Testis (tissue), 3 donors: ENCODE data around the gene NELL1. TPM values are rescaled to one million over a fixed set of nuclear protein-coding genes. Genes with fewer than 3 reads are reported as not detected.

ENCODE experiments used
- DNase-seq: peaks from one replicate; pipeline ENCODE4 v3.0.0-alpha.2; 2019
- H3K27ac ChIP-seq, 2 donors: fragments of 200-600 bp; sonication (generic); one replicate each; pipeline ENCODE4 v1.5.1; 2019
- H3K27me3 ChIP-seq: fragments of 200-600 bp; sonication (generic); one replicate; pipeline ENCODE4 v1.5.1; 2019
- H3K36me3 ChIP-seq: fragments of 200-600 bp; sonication (generic); one replicate; pipeline ENCODE4 v1.5.1; 2017; ENCODE audit warnings: low read depth; ENCODE audit errors: missing control alignments
- H3K4me1 ChIP-seq: fragments of 200-600 bp; sonication (generic); one replicate; pipeline ENCODE4 v1.5.1; 2019
- H3K4me3 ChIP-seq, 2 donors: fragments of 200-600 bp; sonication (generic); one replicate each; pipeline ENCODE4 v1.5.1; 2017 to 2019
- H3K9me3 ChIP-seq: fragments of 200-600 bp; sonication (generic); one replicate; pipeline ENCODE4 v1.5.1; 2017
- POLR2A ChIP-seq: fragments of 450-650 bp; IDR thresholded peaks from one replicate; pipeline ENCODE4 v1.6.1; 2017; ENCODE audit warnings: antibody characterized with exemption, mild to moderate bottlenecking, moderate library complexity
- WGBS, 2 donors: methylation state at CpG; one replicate each; pipeline ENCODE4 v1.1.5; 2018; 5-methylcytosine and 5-hydroxymethylcytosine counted together
- intact Hi-C: fragments of 100-400 bp; cut with DNase I; formaldehyde crosslinking; loops from one replicate; pipeline ENCODE4 v1.15.1; 2023; ENCODE audit warnings: low total_unique reads
- polyA plus RNA-seq: library from polyadenylated mRNA; stranded (reverse); fragments of 350-450 nt; fragmentation: Illumina TruSeq; extraction: RNeasy Lipid Tissue Mini Kit (QIAGEN cat#74804); gene quantifications from one replicate; pipeline ENCODE4 v1.2.3, GENCODE V29; 2014; ENCODE audit warnings: low read depth, low replicate concordance; ENCODE audit not compliant: insufficient read depth
- total RNA-seq, 2 donors: library from RNA; depleted of rRNA; stranded (reverse); fragments of >200 nt; gene quantifications; one replicate each; pipeline ENCODE4 v1.2.3, GENCODE V29; 2016
- TF ChIP-seq, protein P1 (sequence below), 3 experiments: fragments of 450-650 bp in 2 of 3; fragments of 200-600 bp in 1 of 3; sonication (generic) in 1 of 3; IDR thresholded peaks; one replicate each; pipeline ENCODE4 v1.5.1; 2016 to 2019; ENCODE audit warnings: antibody characterized with exemption in 3 of 3, mild to moderate bottlenecking in 2 of 3, moderate library complexity in 1 of 3

The NELL1 gene
- total and polyA plus RNA-seq, 3 donors from 2014 or later, result 4.9 to 8.9 (median 7.0) TPM

DNA sequence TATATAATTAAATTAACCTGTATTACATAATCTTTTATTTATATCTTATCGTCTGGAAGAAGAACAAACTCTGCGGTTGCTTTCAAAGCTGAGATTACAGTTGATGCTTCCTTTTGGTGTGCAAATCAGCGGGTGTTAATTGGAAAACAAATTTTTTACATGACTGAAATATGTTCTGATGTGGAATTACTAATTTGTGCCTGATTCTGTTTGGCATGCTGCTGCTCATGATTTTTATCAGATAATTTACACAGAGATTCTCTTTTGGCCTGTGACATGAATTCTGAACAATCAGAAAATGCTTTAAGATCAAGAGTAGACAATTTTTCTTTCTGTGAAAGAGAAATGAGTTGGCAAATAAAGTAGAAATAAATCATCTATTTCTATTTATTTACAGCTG lies 510.8 kb downstream of the NELL1 start:
- Histone ChIP-seq H3K27me3 (no peaks in the 10 kb centered on the region), H3K36me3 (no peaks in the 10 kb centered on the region), H3K4me1 (no peaks in the 10 kb centered on the region), H3K9me3 (no peaks in the 10 kb centered on the region), H3K27ac (no peak overlapping the region), H3K4me3 (no peak overlapping the region)
- intact Hi-C loops, result no loop called here
- TF ChIP-seq, protein P1, sequence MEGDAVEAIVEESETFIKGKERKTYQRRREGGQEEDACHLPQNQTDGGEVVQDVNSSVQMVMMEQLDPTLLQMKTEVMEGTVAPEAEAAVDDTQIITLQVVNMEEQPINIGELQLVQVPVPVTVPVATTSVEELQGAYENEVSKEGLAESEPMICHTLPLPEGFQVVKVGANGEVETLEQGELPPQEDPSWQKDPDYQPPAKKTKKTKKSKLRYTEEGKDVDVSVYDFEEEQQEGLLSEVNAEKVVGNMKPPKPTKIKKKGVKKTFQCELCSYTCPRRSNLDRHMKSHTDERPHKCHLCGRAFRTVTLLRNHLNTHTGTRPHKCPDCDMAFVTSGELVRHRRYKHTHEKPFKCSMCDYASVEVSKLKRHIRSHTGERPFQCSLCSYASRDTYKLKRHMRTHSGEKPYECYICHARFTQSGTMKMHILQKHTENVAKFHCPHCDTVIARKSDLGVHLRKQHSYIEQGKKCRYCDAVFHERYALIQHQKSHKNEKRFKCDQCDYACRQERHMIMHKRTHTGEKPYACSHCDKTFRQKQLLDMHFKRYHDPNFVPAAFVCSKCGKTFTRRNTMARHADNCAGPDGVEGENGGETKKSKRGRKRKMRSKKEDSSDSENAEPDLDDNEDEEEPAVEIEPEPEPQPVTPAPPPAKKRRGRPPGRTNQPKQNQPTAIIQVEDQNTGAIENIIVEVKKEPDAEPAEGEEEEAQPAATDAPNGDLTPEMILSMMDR (IDR thresholded peaks at IDR 0.05), result no peak
- no peak for TF ChIP-seq POLR2A
- 60 to 67% methylated on average over 3 of the region's 3 CpGs for WGBS, 2 donors
- no peak for DNase-seq

GRCh38 chr11:21185959-21186358 lies 516.6 kb downstream of the NELL1 start:
- intact Hi-C loops, result no loop called here
- H3K9me3 ChIP-seq, result no peaks in the 10 kb centered on the region
- no peaks in the 10 kb centered on the region for H3K36me3 ChIP-seq
- H3K27ac ChIP-seq, result no peak overlapping the region
- no peak overlapping the region for H3K4me3 ChIP-seq
- H3K4me1 ChIP-seq, result no peaks in the 10 kb centered on the region
- H3K27me3 ChIP-seq, result no peaks in the 10 kb centered on the region
- TF ChIP-seq, protein P1 (IDR thresholded peaks at IDR 0.05), result no peak
- no peak for TF ChIP-seq POLR2A
- no peak for DNase-seq

GRCh38 chr11:21190181-21190580 lies 520.8 kb downstream of the NELL1 start:
- Histone ChIP-seq H3K4me3 (no peak overlapping the region), H3K9me3 (no peaks in the 10 kb centered on the region), H3K27me3 (no peaks in the 10 kb centered on the region), H3K27ac (no peak overlapping the region), H3K4me1 (no peaks in the 10 kb centered on the region), H3K36me3 (no peaks in the 10 kb centered on the region)
- no peak for DNase-seq
- intact Hi-C loops, result no loop called here
- WGBS, 2 donors, result 83 to 93% methylated on average over 3 of the region's 3 CpGs
- TF ChIP-seq, protein P1 (IDR thresholded peaks at IDR 0.05), result no peak

DNA sequence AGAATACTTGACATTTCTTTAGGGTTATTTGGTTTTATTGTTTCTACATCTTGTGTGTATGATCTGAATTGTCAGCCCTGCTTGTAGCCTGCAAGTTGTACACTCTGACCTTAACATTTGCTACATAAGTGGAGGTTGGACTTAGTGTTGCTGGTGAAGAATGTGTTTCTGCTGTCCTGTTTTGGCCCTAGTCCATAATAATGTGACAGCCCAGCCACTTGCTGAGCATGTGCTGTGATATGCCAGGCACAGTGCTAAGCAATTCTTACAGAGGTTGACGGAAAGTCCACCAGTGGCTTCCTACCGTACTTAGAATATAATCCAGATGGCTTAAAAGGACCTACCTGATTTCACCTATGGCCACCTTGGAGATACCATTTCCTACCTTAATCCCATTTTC lies 526.6 kb downstream of the NELL1 start:
- TF ChIP-seq POLR2A, result no peak
- TF ChIP-seq, protein P1 (IDR thresholded peaks at IDR 0.05), result no peak
- DNase-seq, result no peak
- 42 to 46% methylated on average over 2 of the region's 2 CpGs for WGBS, 2 donors

DNA sequence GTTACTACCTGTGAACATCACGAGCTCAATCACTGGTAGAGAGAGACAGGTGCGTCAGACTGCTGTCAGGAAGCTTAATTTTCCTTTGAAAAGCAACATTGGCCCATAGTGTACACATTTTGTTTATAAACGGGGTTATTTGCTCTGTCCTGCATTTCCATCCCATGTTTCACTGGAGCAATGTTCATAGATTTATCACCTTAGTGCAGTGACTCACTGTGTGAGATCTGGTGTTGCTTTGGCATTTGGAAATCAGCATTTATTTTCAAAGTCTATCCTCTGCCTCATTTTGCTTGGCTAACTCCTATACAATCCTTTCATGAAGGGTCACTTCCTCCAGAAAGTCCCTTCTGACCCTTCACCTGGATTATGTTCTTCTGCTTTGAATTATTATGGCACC lies 529.1 kb downstream of the NELL1 start:
- Histone ChIP-seq H3K4me1 (no peaks in the 10 kb centered on the region), H3K27ac (no peak overlapping the region), H3K27me3 (no peaks in the 10 kb centered on the region), H3K9me3 (no peaks in the 10 kb centered on the region), H3K36me3 (no peaks in the 10 kb centered on the region), H3K4me3 (no peak overlapping the region)
- DNase-seq, result no peak
- 70 to 78% methylated on average over 3 of the region's 3 CpGs for WGBS, 2 donors
- TF ChIP-seq POLR2A, result no peak
- TF ChIP-seq, protein P1 (IDR thresholded peaks at IDR 0.05), result no peak
- intact Hi-C loops, result no loop called here

More for the DNA sequence above, 526.6 kb downstream of the NELL1 start:
- Histone ChIP-seq H3K9me3 (no peaks in the 10 kb centered on the region), H3K27ac (no peak overlapping the region), H3K36me3 (no peaks in the 10 kb centered on the region), H3K27me3 (no peaks in the 10 kb centered on the region), H3K4me3 (no peak overlapping the region), H3K4me1 (no peaks in the 10 kb centered on the region)
- intact Hi-C loops, result no loop called here
